ENCODE data around the gene MTIF3. TPM values are rescaled to one million over a fixed set of nuclear protein-coding genes. Genes with fewer than 3 reads are reported as not detected.

The MTIF3 gene
- total RNA-seq, 1 donor from 2014 or later = 41.6 TPM

- TF ChIP-seq, protein P1, sequence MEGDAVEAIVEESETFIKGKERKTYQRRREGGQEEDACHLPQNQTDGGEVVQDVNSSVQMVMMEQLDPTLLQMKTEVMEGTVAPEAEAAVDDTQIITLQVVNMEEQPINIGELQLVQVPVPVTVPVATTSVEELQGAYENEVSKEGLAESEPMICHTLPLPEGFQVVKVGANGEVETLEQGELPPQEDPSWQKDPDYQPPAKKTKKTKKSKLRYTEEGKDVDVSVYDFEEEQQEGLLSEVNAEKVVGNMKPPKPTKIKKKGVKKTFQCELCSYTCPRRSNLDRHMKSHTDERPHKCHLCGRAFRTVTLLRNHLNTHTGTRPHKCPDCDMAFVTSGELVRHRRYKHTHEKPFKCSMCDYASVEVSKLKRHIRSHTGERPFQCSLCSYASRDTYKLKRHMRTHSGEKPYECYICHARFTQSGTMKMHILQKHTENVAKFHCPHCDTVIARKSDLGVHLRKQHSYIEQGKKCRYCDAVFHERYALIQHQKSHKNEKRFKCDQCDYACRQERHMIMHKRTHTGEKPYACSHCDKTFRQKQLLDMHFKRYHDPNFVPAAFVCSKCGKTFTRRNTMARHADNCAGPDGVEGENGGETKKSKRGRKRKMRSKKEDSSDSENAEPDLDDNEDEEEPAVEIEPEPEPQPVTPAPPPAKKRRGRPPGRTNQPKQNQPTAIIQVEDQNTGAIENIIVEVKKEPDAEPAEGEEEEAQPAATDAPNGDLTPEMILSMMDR (IDR thresholded peaks at IDR 0.05) = no peak
- DNase-seq (ENCODE audit: extremely low spot score, unreplicated experiment) = no peak
- Mint-ChIP-seq H3K9me3 (ENCODE audit: unreplicated experiment) (peaks cover 9% of the 10 kb centered on the region), H3K27ac (ENCODE audit: unreplicated experiment) (no peak overlapping the region), H3K4me3 (ENCODE audit: unreplicated experiment) (no peak overlapping the region), H3K36me3 (ENCODE audit: unreplicated experiment) (no peaks in the 10 kb centered on the region), H3K4me1 (ENCODE audit: unreplicated experiment) (peaks cover 5% of the 10 kb centered on the region), H3K27me3 (ENCODE audit: unreplicated experiment) (peaks cover 33% of the 10 kb centered on the region)
These were observed 32.6 kb upstream of the MTIF3 start for GRCh38 chr13:27482983-27483382.

DNA sequence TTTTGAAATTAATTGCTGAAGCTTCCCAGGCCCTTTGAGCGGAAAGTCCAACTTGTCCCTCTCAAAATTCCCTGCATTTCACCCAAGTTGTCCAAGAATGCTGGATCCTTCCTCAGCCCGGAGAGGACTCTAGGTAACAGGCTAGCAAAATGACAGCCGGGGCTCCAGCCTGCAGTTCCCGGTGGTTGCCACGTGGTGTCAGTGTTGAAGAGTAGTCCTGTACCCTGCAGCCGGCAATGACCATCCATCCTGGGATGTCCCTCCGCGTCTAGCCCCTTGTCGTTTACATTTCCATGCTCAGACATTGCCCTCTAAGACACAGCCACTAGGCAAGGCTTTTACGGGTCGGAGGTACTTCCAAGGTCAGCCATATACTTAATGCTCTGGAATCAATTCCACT is 31.4 kb upstream of the MTIF3 start:
- Mint-ChIP-seq H3K9me3 (ENCODE audit: unreplicated experiment) (peaks cover 9% of the 10 kb centered on the region), H3K4me3 (ENCODE audit: unreplicated experiment) (no peak overlapping the region), H3K27ac (ENCODE audit: unreplicated experiment) (no peak overlapping the region), H3K4me1 (ENCODE audit: unreplicated experiment) (peaks cover 5% of the 10 kb centered on the region), H3K36me3 (ENCODE audit: unreplicated experiment) (no peaks in the 10 kb centered on the region), H3K27me3 (ENCODE audit: unreplicated experiment) (peaks cover 40% of the 10 kb centered on the region)
- TF ChIP-seq, protein P1 (IDR thresholded peaks at IDR 0.05) = peak; percentile 40
- DNase-seq (ENCODE audit: extremely low spot score, unreplicated experiment) = no peak

DNA sequence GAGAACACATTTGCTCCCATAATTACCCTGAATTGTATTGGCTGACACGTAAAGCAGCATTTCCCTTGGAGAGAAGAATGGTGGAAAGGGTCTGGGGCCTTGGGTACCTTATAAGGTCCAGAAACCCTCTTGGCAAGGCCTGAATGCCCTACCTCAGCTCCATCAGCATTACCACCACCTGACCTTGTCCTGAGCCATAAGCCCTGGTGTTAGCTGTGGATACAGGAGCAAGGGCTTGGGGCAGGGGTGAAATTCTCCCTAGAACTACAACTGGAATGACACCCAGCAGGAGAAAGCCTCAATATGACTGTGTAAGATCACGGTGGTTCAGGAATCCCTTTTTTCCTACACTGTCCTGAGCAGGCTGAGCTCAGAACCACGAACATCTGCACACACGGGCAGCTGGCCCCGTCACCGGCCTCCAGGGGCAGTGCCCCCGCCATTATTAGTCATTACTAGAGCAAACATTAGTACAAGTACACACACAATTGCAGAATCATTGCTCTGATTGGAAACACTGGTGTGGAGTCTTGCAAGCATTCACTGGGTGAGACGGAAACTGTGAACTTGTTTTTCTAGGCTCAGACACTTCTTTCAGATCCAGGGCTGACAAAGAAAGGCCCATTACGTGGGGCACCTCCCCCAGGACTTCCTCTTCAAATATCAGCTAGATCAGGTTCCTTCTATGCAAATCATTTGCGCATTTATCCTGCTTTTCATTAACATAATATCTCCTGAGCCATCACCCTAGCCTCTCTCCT is 26.8 kb upstream of the MTIF3 start:
- H3K4me1 Mint-ChIP-seq (ENCODE audit: unreplicated experiment) = peaks cover 5% of the 10 kb centered on the region
- peak; percentile 64 for DNase-seq (ENCODE audit: extremely low spot score, unreplicated experiment)
- no peak overlapping the region for H3K27ac Mint-ChIP-seq (ENCODE audit: unreplicated experiment)
- TF ChIP-seq, protein P1 (IDR thresholded peaks at IDR 0.05) = no peak
- no peaks in the 10 kb centered on the region for H3K36me3 Mint-ChIP-seq (ENCODE audit: unreplicated experiment)
- H3K27me3 Mint-ChIP-seq (ENCODE audit: unreplicated experiment) = peaks cover 36% of the 10 kb centered on the region
- no peak overlapping the region for H3K4me3 Mint-ChIP-seq (ENCODE audit: unreplicated experiment)
- H3K9me3 Mint-ChIP-seq (ENCODE audit: unreplicated experiment) = peaks cover 1% of the 10 kb centered on the region

DNA sequence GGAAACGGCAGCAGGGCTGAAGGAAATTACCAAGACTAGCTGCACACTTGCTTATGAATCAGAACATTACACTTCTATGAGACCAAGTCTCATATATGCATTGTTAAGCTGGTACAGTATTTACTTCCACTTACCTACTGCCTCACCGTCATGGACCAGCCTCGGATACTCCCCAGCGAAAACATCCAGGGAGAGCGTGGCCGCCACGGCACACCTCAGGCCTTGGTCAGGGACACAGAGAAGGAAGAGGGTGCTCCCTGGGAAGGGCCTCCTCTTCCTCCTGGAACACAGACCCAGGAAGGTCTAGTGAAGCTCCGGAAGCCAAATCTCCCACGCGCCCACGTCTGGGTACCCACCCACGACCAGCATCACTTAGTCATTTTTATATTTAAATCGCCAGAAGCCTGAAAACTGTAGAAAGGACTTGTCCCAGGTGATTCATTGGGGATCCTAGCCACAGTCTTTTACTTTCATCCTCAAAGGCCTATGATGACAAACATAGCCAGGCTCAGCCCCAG is 24.4 kb upstream of the MTIF3 start:
- Mint-ChIP-seq H3K27me3 (ENCODE audit: unreplicated experiment) (peaks cover 36% of the 10 kb centered on the region), H3K36me3 (ENCODE audit: unreplicated experiment) (no peaks in the 10 kb centered on the region), H3K4me1 (ENCODE audit: unreplicated experiment) (peaks cover 5% of the 10 kb centered on the region), H3K4me3 (ENCODE audit: unreplicated experiment) (no peak overlapping the region), H3K9me3 (ENCODE audit: unreplicated experiment) (no peaks in the 10 kb centered on the region), H3K27ac (ENCODE audit: unreplicated experiment) (no peak overlapping the region)
- TF ChIP-seq, protein P1 (IDR thresholded peaks at IDR 0.05) = no peak
- DNase-seq (ENCODE audit: extremely low spot score, unreplicated experiment) = peak; percentile 63

DNA sequence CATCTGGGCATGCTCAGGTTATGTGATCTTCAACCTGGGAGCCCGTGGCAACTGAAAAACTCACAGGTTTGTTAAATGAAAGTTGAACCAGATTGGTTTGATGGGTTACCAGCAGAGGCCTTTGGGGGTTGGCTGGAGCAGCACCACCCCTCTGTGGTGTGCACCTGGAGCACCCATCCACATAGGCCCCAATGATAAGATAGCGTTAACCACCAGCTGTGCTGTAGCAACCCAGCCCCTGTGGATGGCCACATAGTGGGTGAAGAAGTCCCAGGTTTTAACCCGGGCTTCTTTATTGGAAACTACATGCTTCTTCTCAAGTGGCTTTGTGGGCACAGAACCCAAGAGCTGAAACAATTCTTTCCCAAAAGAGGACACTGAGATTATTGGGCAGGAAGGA is 22.6 kb upstream of the MTIF3 start:
- no peaks in the 10 kb centered on the region for H3K36me3 Mint-ChIP-seq (ENCODE audit: unreplicated experiment)
- peak; percentile 57 for DNase-seq (ENCODE audit: extremely low spot score, unreplicated experiment)
- H3K4me3 Mint-ChIP-seq (ENCODE audit: unreplicated experiment) = no peak overlapping the region
- peaks cover 5% of the 10 kb centered on the region for H3K4me1 Mint-ChIP-seq (ENCODE audit: unreplicated experiment)
- no peak overlapping the region for H3K27ac Mint-ChIP-seq (ENCODE audit: unreplicated experiment)
- H3K9me3 Mint-ChIP-seq (ENCODE audit: unreplicated experiment) = no peaks in the 10 kb centered on the region
- TF ChIP-seq, protein P1 (IDR thresholded peaks at IDR 0.05) = no peak
- peaks cover 34% of the 10 kb centered on the region for H3K27me3 Mint-ChIP-seq (ENCODE audit: unreplicated experiment)

All from osteocyte (in vitro differentiated cells).